GM10847 (cell line): ENCODE results near the gene ANKRA2.

ENCODE experiments used
- POLR2A ChIP-seq: IDR thresholded peaks from 2 replicates; pipeline ENCODE4 v1.6.1; 2011; ENCODE audit not compliant: insufficient read length; ENCODE audit errors: extremely low read depth

Gene ANKRA2

DNA sequence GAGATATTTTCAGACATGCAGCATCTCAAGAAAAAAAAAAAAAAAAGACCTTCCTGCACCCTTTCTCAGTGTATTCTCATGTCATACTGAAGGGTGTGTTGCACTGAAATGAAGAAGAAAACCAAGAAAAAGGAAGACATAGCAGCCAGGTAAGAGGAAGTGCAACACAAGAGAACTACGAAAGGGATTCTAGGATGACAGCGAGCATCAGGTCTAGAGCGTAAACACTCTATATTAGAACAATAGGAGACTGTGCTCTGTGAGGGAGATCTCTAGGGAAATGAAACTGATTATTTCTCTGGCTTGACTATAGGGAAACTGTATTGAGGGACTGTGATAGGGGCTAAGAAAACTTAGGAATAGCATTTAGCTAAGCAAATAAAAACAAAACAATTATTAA lies 37.2 kb downstream of the ANKRA2 start:
- no peak for TF ChIP-seq POLR2A

DNA sequence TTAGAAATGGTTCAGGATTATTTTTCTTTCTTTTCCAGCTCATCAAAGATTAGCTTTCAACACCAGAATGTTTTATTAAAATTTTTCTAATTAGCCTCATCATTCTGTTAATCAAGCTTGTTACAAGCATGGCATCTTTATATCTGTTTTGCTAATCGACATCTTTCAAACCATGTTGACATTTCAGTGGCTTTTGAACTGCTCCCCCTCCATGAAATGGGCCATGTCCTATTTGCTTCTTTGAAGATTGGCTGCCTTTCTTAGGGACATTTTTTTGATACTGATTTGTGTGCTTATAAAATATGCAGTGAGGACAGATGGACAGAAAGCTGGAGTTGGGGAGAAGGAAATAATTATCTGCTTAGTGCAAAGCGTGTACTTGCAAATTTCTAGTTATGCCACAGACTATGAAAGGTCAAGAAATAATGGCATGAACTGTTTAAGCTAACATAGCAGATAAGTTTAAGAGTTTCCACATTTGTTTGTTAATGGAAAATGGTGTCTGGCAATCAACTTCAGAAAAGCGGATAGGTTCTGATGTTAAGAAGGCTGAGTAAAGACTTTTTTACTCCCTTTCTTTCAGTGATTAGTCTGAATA lies 39.7 kb downstream of the ANKRA2 start:
- no peak for TF ChIP-seq POLR2A

DNA sequence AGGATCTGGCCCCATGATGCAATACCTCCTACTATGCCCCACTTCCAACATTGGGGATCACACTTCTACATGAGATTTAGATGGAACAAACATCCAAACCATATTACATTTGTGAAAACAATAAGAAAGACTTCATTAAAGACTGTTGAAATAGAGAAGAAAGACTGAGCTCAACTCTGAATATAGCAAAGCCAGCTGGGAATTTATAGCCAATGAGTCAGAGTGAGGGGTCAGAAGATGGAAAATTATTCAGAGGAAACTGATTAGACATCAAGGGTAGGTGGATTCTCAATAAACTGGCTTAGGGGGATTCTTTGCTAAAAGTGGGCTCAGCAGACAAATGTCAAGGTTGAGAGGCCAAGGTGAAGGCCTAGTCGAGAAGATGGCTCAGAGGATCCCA lies 41.6 kb downstream of the ANKRA2 start:
- TF ChIP-seq POLR2A: no peak

DNA sequence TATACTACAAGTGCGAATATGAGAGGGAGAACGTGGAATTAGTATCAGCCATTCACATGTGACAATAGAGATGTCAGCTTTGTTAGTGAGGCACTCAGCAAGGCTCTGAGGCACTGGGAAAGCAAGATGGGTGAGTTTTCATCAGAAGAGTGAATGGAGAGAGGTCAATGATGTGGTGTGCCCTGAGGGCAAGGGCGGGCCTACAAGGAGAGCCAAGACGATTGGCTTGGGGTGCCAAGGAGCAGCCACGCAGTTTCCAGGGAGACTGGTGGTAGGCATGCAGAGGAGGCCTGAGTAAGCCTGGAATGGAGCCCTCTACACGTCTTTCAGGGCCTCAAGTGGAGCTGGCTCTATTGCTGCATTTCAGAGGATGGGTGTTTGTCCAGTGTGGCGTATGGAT lies 42.5 kb downstream of the ANKRA2 start:
- no peak for TF ChIP-seq POLR2A

DNA sequence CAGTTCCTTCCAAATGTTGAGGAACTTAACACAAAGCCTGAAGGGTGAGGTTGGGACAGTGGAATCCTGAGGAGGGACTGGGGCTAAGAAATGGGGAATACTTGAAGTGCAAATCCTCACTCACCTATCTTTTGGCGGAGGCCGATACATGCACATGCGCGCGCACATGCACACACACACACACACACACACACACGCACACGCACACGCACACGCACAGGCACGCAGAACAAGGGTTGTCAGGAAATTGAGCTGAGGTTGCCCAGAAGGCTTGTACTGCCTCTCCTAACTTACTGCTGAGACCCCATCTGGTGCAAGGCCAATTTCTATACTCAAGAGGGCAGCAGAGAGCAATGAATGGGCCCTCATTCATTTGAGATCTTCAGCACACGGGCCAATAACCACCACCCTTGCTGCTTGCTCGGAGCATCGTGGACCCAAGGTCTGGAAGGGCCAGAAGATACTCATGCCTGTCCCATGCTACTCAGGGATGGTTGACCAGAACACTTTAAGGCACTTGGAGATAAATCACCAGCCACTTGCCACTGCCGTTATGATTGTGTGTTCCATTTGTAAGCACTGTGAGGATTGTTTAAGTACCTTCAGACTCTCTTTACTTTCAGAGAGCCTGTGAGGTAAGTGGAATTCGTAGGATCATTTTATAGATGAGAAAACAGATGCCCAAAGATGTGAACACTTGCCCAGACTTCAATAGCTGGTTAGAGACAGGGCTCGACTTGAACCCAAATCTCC lies 45.7 kb downstream of the ANKRA2 start:
- TF ChIP-seq POLR2A: no peak

DNA sequence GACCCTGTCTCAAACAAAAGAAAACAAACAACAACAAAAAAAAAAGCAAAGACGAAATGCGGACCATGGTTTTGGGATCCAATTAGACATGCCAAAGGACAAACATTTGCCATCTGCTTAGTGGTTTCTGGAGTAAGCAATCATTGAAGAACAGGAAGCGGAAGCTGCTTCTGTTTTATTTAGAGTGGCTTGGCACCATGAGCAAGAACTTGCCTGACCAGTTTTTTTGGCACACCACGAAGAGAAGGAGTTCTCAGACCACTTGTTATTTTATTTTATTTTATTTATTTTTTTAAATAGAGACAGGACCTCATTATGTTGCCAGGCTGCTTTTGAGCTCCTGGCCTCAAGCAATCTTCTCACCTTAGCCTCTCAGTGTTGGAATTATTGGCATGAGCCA lies 50.2 kb downstream of the ANKRA2 start:
- no peak for TF ChIP-seq POLR2A

DNA sequence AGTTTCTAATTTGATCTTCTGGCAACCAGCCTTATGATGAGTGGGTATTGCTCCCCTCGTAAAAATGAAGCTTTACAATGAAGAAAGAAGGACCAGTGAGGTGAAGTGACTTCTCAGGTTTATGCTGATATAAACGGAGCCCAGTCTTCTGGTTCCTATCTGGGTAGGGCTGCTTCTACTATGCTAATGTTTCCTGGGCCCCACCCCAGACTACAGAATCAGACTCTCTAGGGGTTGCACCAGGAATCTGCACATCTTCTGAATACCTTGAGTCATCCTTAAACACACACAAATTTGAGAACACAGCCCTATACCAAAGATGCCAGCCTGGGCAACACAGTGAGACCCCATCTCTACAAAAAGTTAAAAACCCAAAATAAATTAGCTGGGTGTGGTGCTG lies 51.0 kb downstream of the ANKRA2 start:
- TF ChIP-seq POLR2A: no peak

DNA sequence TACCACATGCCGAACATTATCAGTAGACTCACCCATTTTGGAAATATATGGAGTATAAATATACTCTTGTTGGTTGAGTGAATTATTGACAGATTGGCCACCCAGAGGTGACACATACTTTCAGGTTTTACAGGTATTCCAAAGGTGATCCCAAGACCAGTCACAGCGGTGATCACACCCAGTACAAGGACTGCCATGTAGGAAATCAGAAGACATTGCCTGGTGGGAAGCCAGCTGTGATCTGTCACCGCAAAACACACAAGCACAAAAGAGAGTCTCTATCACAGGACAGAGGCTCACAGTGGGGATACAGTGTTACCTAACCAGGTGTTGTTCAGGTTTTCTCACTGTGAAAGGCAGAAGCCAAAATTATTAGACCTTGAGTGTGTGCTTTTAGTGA lies 51.4 kb downstream of the ANKRA2 start:
- no peak for TF ChIP-seq POLR2A

DNA sequence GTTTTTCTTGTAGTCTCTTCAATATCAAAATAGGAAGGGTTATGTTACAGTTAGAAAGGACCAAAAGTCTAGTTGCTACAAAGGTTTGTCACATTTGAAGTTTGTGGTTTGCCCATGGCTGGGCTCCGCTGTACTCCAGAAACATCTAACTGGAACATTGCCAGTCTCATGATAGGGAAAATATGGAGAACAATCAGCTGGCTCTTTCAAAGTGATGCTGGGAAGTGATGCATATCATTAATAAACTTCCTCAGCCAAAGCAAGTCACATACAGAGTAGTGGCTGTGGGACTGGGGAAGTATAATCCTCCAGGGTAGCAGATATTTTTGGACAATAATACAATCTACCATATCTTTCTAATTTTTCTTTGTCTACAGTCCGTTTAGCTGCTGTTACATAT lies 58.4 kb downstream of the ANKRA2 start:
- no peak for TF ChIP-seq POLR2A

DNA sequence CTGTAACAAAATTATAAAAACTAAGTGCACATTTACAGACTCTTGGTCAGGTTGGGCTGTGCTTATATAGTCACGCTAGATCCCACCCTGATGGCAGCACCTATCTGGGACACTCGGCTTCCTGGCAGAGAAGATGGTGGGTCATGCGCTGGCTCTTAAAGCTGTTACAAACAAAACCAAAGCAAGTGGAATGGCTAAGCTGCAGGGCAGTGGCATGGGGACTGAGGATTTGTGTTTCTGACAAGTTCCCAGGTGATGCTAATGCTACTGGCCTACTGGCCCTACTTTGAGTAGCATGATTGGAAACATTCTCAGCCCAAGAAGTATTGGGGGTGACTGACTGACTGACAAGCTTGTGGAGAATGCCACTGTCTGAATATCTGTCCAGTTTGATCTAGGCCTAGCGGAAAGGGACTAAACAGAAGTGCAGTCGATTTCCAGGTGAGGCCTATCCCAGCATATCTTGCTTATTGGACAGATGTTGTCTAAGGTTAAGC lies 58.9 kb downstream of the ANKRA2 start:
- TF ChIP-seq POLR2A: no peak
